Fibroblast of the aortic adventitia (primary cell): ENCODE data around the gene NCAPD2. TPM values are rescaled to one million over a fixed set of nuclear protein-coding genes. Genes with fewer than 3 reads are reported as not detected.

Experiments
- DNase-seq: peaks from one replicate; pipeline ENCODE4 v3.0.0-alpha.2; 2010; ENCODE audit warnings: low read depth
- H3K4me3 ChIP-seq: 2 replicates; pipeline ENCODE4 v1.5.1; 2011; ENCODE audit warnings: low read depth, mild to moderate bottlenecking, control low read depth, low read length, moderate library complexity
- CTCF ChIP-seq: IDR thresholded peaks from 2 replicates; pipeline ENCODE4 v1.5.1; 2011; ENCODE audit warnings: mild to moderate bottlenecking, low read length, control low read depth, inconsistent platforms; ENCODE audit not compliant: insufficient read depth
- small RNA-seq: library from RNA; depleted of rRNA; stranded (forward); fragments of <200 nt; gene quantifications from one replicate; pipeline ENCODE3, GENCODE V24; 2012
- total RNA-seq: library from RNA; depleted of rRNA; stranded (reverse); fragments of >200 nt; gene quantifications from 2 replicates; pipeline ENCODE4 v1.2.3, GENCODE V29; 2012; ENCODE audit warnings: low replicate concordance

NCAPD2 gene
- total RNA-seq, 1 donor: 43.1 TPM

- no peak for TF ChIP-seq CTCF
- no peak for DNase-seq
- no peak overlapping the region for H3K4me3 ChIP-seq
Measured at GRCh38 chr12:6575648-6576047, 81.7 kb downstream of the NCAPD2 start.

Small RNA genes lying within 50 kb of the gene (small RNA-seq; reads per million reads assigned to genes)
- 41.1 reads per million, percentile 97 among the genes with 10 or more reads in this experiment for gene SCARNA11

Other genes with a start within 250 kb of the NCAPD2 start
- not detected in 2 replicates for gene PLEKHG6, start 183.4 kb upstream of the NCAPD2 start, total RNA-seq
- 146 and 207 TPM in 2 replicates for gene TNFRSF1A, start 152.0 kb upstream of the NCAPD2 start, total RNA-seq
- gene SCNN1A, start 118.5 kb upstream of the NCAPD2 start, total RNA-seq: under 0.01 TPM in 1 of 2 replicates, not detected in the other
- 71.8 and 93.7 TPM in 2 replicates for gene LTBR, start 109.9 kb upstream of the NCAPD2 start, total RNA-seq
- gene CD27, start 49.1 kb upstream of the NCAPD2 start, total RNA-seq: 0.18 TPM in 1 of 2 replicates, not detected in the other
- gene TAPBPL, start 42.1 kb upstream of the NCAPD2 start, total RNA-seq: 8.9 and 19.7 TPM in 2 replicates
- gene VAMP1, start 23.4 kb upstream of the NCAPD2 start, total RNA-seq: 9.0 and 26.6 TPM in 2 replicates
- 113 and 167 TPM in 2 replicates for gene MRPL51, start 840 bp upstream of the NCAPD2 start, total RNA-seq
- 1,521 and 5,776 TPM in 2 replicates for gene GAPDH, start 40.4 kb downstream of the NCAPD2 start, total RNA-seq
- 12.7 and 17.2 TPM in 2 replicates for gene IFFO1, start 61.9 kb downstream of the NCAPD2 start, total RNA-seq
- 24.0 and 54.6 TPM in 2 replicates for gene NOP2, start 74.2 kb downstream of the NCAPD2 start, total RNA-seq
- gene CHD4, start 113.3 kb downstream of the NCAPD2 start, total RNA-seq: 161 and 462 TPM in 2 replicates
- gene LPAR5, start 141.9 kb downstream of the NCAPD2 start, total RNA-seq: not detected in 2 replicates
- 0.36 and 0.49 TPM in 2 replicates for gene ACRBP, start 153.3 kb downstream of the NCAPD2 start, total RNA-seq
- 34.1 and 51.2 TPM in 2 replicates for gene ING4, start 169.0 kb downstream of the NCAPD2 start, total RNA-seq
- 17.7 and 29.5 TPM in 2 replicates for gene ZNF384, start 195.3 kb downstream of the NCAPD2 start, total RNA-seq
- 0.45 TPM in 1 of 2 replicates, not detected in the other for gene PIANP, start 206.7 kb downstream of the NCAPD2 start, total RNA-seq
- gene COPS7A, start 229.9 kb downstream of the NCAPD2 start, total RNA-seq: 71.1 and 86.0 TPM in 2 replicates